Stimulated activated naive CD4-positive, alpha-beta T cell (primary cell): ENCODE measurements around the gene FPR1.

Experiments
- DNase-seq, 6 experiments: peaks; one replicate each; lab custom pipeline; 2025; lab: John Stamatoyannopoulos, UW

Gene FPR1, protein sequence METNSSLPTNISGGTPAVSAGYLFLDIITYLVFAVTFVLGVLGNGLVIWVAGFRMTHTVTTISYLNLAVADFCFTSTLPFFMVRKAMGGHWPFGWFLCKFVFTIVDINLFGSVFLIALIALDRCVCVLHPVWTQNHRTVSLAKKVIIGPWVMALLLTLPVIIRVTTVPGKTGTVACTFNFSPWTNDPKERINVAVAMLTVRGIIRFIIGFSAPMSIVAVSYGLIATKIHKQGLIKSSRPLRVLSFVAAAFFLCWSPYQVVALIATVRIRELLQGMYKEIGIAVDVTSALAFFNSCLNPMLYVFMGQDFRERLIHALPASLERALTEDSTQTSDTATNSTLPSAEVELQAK

DNA sequence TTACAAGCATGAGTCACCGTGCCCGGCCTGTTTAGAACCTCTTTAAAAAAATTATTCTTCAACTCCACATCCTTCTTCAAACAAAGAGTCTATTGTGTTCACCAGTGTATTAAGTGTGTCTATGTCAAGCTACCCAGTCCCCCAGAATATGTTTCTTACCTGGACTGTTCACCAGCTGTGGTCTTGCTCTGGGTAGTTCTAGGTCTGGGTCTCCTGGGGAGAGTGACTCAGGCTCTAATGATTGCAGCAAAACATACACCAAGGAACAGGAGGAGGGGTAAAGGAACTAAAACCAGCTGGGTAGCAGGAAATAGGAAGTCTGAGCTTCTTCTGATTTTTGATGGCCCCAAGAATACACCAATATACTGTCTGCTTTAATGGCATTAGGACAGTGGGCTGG, at the start of gene FPR1:
FPR1 (minus strand) TSS at position 224 of the 400 bp plus-strand sequence. CDS start 4,884 bp downstream, outside the sequence.
- no peak for DNase-seq

DNA sequence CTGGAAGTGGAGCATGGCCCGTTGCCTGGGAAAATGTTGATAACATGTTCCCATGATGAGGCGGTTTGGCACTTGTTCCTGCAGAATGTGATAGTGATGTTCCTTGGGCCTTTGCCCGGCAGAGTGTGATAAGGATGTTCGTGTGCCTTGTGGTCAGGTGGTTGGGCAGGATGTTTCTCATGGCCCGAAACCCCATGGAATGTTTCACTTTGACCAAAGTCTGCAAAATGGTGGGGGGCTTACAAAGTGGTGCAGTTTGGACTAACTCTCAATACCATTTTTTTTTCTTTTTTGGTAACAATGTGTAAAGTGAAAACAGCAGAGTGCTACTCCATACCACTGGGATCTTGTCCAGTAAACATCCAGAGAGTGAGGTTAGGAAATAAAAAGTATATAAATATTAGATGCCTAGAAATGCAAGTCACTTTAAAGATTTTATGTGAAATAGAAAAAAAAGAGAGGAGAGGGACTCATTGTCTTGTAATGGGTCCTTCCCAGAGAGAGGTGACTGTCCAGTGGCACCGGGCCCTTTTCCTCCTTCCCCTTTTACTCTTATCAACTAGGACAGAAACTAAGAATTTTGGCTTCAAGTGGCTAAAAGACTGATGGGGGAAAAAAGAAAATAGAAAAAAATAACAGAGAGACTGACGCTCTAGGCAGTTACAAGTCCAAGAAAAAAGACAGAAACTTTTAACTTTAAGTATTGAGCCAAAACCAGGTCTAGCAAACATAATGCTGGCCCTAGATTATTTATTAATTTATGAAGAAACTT, 49.0 kb upstream of the FPR1 start:
- DNase-seq, result no peak

DNA sequence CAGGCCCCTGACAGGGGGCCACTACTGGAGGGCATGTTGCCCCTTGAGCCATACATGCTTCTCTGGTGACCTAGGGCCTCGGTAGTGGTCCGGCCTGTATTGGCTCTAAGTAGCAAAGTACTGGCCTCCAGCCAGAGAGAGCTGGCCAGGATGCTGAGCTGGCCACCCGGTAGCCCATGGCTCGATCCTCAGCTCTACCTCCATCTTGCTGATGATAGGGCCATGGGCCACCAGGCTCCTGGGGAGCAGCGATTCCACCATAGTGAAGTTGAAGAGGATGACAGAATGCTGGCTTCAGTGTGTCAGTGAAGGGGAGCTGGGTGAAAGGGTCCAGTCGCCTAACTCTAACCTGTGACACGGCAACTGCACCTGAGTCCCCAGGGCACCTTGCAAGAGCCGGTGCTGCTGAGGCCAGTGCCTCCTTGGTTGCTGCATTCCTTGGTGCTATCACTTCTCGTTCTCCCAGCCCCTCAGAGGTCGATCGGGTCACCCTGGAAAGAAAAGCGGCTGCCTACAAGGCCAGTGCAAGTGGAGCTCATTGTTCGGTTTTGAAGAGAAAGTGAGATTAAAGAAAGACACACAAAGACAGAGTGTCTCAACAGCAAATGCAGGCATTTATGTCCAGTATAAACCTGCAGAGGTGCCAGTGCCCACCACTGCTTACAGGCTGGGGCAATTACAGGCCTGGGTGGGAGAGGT, 48.2 kb upstream of the FPR1 start:
- no peak for DNase-seq

DNA sequence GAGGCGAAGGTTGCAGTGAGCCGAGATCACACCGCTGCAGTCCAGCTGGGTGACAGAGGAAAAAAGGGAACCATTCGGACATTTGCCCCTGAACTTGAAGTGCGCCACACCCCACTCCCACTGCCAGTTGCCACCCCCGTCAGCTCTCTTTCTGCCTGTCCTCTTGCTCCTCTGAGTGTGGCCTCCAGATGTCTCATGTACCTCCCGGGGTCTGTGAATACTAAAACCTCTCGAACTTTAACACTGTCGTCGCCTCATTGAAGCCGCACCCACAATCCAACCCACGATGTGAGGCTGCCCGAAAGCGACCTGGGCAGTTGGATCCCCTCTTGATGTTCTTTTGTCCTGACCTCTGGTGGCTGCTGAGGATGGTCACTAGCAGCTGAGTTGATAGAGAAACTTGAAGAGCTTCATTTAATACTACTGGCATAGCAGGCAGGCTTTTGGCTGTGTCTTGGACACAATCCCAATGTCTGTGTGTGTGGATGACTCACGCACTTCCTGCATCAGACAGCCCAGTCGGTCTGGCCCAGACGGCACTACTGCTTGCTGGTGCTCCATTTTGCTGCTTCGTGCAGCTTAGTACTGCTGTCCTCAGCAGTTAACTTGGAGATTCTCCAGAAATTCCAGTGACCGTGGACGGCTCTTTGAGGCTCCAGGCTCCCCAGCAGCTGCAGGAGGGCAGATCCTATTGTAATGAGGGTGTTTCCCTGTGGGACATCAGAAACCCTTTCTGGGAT, 47.5 kb upstream of the FPR1 start:
- DNase-seq, result no peak

DNA sequence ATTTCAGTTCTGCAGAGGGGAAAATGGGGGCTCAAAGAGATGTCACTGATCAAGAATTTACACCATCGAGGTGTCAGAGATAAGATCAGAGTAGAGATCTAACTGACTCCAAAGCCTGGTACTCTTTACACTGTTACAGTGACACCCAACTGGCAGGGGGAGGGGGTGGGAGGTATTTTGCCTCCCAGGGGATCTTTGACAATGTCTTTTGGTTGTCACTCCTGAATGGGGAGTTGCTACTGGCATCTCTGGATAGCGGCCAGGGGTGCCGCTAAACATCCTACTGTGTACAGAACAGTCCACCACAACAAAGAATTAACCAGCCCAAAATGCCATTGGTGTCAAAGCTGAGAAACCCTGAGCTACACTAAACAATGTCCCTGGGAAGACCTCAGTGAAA, 46.4 kb upstream of the FPR1 start:
- no peak for DNase-seq

DNA sequence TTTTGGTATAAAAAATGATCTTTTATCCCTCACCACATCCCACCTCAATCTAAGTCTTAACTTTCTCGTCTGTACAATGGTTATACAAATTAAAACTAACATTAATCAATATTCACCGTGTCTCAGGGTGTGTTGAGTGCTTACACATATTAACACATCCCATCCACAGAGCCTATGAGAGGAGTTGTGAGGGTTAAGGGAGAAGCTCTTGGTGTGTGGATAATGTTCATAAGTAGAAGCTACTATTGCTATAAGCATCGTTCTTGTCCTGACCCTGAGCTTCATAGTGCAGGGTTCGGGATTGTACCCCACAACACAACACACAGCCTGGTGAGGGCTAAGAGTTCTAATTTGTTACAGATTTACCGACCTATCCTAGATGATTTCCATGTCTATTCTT, 45.8 kb upstream of the FPR1 start:
- no peak for DNase-seq

DNA sequence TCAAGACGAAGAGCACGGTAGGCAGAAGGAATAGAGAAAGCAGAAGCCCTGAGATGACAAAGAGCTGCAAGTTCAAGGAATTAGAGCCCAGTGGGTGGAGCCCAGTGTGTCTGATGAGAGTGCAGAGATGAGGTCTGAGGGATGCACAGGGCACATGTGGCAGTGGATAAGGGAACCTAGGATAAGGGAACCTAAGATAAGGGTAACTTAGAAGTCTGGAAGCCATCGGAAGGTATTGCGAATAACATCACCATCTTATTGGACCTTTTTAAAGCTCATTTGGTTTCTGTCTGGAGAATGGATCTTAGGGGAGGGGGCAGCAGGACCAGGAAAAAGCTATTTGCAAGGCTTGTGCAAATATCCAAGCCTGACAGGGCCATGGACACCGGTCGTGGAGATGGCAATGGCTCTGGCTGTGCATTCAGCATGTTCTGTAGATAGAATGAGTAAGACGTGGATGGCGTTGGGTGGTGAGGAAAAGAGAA, 44.6 kb upstream of the FPR1 start:
- DNase-seq, result no peak

DNA sequence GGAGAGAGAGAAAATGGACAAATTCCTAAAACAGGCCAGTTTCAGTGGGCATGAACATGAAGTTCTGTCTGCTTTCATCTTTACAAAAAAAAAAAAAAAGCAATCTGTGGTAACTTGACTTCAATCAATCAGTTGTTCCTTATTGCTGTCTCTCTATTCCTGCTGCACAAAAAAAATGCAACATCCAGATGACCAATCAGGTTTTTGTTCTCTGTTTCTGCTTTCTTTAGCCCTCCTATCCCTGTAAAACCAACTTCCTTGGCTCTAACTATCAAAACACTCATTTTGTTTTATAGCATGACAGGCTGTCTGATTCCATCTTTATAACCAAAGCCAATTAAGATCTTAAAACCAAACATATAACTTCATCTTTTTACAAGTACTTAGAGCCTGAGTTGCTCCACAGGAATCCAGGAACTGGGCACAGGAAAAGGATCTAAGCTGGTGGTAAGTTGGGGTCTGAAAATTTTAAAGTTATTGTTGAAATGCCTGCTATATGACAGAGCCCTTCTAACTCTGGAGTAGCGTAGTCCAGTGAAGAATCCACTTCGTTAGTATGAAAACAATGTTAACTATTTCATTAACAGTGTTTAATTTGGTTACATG, 43.3 kb upstream of the FPR1 start, which contains the start of gene FPR3:
FPR3 (plus strand) TSS at position 273 of the 606 bp plus-strand sequence. CDS start 28,592 bp downstream, outside the sequence.
- no peak for DNase-seq

DNA sequence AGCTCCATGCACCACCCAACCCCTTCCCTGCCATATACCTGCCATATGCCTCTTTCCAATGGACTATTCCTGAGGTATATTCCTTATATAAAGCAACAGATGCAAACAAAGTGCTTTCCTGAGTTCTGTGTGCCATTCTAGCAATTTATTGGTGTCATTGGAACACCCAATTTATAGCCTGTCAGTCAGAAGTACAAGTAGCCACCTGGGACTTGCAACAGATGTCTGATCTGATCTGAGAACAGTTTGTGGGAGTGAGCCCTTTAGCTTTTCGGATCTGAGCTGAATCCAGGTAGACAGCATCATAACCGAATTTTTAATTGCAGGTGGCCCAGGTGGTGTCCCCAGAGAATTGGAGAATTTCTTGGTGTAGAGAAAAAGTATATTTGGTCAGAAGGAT, 42.3 kb upstream of the FPR1 start:
- DNase-seq, result no peak

DNA sequence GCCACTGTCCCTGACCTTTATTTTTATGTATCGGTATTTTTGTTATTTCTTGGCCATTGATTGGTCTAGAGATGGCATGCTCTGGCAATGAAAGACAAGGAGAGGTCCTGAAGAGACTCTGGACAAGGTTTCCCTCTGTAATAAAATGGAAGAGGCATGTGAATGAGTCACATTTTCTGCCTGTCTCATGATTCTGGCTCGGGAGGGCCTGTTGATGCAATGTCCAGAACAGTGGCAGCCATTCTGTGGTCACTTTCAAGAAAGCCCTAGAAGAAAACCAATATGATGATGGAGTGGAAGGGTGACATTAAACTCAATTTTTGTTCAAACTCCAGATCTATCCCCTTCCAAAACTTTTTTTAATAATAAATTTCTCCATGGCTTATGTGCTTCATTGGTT, 41.3 kb upstream of the FPR1 start:
- DNase-seq, result no peak

DNA sequence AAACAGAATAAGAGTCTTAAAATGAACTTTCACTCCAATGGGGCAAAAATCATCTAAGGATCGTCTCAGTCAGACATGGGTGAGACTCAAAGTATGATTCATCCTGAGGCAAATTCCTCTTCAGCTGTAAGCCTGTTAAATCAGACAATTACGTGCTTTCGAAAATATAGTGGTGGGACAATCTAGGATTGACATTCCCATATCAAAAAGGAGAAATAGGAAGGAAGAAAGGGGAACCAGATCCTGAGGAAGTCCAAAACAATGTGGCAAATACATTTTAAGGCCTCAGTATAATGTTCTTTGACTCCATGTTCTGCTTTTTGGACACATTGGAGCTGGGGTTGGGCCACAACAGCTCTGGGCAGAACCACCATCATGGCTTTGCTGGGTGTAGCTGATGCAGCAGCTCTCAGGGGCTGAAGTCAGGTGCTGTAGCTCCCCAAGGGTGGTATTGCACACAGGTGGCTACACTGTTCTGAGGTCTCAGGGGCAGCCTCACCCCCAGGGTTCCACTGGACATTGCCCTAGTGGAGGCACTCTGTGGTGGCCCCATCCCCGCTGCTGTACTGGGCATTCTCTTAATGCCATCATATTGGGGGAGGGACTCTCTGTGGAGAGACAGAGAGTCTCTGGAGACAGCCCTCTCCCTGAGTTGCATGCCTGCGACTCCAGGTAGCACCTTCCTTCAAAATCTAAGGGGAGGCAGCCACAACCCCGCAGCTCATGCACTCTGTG, 37.5 kb upstream of the FPR1 start:
- no peak for DNase-seq

DNA sequence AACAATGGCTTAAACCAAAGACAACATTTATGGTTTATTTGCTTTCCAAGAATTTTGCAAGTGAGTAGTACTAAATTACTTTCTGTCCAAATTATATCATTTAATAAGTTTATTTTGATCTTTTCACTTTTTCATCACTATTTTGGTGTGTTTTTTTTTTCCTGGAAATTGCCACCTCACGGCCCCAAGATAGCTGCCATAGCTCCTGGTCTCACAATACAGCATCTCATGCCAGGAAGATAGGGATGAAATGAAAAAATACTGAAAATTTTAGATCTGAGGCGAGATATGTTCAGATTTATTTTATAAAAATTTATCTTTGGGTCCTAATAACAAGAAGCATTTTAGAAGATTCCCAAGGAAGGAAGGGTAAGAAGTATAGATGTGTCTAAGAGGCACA, 36.4 kb upstream of the FPR1 start:
- no peak for DNase-seq

DNA sequence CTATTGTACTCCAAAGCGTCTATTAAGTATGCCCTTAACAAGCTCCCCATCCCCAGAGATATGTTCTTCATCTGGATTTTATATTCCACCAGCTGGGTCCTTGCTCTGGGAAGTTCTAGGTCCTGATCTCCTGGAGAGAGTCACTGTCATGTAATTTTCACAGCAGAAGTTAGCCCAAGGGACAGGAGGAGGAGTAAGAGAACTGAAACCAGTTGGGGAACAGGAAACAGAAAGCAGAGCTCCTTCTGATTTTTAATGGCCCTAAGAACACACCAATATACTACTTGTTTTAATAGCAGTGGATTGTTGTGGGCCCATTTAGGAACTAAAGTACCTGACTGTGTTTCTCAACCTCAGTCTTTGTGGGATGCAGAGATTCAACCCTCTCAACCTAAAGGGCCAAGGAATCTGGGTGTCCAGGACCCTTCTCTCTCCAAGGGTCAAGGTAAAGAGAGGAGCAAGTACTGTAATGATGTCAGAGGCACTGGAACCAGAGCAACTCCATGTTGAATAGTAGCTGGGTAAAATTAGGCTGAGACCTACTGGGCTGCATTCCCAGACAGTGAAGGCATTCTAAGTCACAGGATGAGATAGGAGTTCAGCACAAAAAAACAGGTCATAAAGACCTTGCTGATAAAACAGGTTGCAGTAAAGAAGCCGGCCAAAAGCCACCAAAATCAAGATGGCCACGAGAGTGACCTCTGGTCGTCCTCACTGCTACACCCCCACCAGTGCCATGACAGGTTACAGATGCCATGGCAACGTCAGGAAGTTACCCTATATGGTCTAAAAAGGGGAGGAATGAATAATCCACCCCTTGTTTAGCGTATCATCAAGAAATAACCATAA, 35.2 kb upstream of the FPR1 start:
- no peak for DNase-seq

DNA sequence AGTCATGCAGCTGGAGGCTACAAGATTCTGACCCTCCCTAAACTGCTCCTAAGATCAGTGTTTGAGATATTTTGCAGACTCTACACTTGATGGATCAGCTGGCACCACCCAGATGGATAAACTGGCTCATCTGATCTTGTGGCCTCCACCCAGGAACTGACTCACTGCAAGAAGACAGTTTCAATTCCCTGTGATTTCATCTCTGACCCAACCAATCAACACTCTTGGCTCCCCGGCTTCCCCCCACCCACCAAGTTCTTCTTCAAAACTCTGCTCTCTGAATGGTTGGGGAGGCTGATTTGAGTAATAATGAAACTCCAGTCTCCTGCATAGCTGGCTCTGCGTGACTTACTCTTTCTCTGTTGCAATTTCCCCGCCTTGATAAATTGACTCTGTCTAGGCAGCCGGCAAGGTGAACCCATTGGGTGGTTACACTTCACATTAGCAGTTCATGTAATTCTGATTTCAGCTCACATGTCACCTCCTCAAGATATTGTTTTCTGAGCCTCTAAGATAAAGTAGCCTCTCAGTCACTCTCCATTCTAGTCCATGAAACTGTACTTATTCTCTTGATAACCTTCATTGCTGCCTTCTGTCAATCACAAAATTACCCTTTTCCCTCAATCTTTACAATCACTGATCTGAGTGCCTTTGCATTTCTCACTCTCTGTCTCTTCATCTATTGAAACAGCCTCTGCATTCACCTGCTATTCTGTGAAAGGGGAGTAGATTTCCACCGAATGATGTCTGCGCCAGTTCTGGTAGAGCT, 33.4 kb upstream of the FPR1 start:
- DNase-seq, result no peak

DNA sequence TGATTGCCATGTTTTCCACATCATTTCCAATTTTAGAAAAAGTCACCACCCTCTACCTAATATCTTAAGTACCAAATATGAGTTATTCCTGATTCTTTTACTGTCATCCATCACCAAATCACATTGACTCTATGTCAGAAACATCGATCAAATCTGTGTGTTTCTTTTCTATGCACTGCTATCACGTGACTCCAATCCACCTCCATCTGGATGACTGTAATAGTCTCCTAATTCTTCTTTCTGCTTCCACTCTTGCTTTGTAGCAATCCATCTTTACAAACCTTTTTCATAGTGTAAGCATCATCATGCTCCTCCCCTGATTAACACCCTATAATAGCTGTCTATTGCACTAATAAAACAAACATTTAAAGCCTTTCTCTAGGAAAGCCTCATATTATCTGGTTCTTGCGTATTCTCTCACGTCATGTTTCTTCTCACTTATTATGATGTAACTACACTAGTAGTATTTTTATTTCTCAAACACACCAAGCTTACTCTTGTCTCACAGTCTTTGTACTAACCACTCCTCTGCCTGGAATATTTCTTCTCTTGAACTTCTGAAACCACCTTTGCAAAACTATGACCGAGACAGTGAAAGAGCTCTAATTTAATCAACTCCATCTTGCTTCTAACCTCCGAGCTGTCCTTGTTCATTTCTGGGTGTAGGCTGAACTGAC, 32.6 kb upstream of the FPR1 start:
- no peak for DNase-seq

DNA sequence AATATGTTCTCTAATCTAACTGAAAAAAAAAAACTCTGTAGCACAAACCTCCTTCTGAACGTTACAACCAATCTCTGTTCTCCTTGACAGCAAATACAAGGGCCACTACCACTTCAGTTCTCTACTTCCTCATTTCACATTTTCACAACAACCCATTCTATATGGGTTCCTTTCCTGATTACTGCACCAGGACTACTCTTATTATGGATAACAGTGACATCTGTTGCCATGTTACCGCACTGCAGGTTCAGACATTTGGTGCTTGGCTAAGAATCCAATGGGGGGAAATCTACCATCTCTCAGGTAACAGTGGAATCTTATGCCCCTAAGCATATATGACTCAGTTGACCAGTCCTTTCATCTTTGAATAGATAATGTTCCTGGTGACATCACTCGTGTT, 31.7 kb upstream of the FPR1 start:
- DNase-seq, result no peak

DNA sequence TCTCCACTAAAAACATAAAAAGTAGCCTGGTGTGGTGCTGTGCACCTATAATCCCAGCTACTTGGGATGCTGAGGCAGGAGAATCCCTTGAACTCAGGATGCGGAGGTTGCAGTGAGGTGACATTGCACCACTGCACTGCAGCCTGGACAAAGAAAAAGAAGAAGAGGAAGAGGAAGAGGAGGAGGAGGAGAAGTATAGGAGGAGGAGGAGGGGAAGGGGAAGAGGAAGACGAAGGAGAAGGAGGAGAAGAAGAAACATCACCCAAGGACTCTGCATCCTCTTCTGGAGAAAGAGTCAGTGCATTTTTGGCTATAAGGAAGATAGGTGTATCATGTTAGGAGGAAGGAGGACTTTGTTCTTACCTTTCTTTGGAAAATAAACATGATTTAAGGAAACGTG, 30.3 kb upstream of the FPR1 start:
- no peak for DNase-seq

DNA sequence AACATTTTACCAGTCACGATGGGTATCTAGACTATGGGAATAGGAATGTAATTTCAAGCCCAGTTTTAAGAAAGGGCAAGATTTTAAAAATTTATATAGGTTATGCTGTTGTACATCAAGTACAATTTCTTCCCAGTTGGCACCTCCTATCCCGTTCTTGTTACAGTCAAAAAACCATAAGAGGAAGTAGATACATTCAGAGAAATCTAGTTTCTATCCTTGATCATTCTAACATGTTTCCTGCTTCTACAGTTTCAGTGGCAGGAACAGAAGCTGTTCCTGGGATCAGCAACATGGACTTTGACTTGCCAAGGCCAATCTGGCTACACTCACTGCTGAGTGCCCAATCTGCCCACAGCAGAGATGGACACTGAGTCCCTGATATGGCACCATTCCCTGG, 28.6 kb upstream of the FPR1 start:
- no peak for DNase-seq

DNA sequence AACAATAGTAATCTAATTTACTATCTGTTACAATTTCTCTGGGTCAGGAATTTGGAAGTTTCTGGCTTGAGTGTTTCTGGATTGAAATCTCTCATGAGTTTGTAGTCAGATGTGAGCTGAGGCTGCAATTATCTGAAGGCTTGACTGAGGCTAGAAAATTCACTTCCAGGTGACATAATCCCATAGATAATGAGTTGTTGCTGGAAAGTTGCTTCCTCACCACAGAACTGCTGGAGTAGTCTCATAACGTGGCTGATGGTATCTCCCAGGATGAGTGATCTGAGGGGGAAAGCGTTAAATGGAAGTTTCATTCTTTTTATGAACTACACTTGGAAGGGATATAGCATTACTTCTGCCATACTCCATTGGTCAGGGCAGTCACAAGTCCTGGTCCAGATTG, 28.0 kb upstream of the FPR1 start:
- no peak for DNase-seq
